NOMO-1 (cell line): ENCODE measurements around the gene CNTN6.

Source experiments
- DNase-seq, 2 experiments: peaks; one replicate each; lab custom pipeline; 2025; ENCODE audit not compliant: unreplicated experiment in 2 of 2; lab: John Stamatoyannopoulos, UW

The CNTN6 gene

DNA sequence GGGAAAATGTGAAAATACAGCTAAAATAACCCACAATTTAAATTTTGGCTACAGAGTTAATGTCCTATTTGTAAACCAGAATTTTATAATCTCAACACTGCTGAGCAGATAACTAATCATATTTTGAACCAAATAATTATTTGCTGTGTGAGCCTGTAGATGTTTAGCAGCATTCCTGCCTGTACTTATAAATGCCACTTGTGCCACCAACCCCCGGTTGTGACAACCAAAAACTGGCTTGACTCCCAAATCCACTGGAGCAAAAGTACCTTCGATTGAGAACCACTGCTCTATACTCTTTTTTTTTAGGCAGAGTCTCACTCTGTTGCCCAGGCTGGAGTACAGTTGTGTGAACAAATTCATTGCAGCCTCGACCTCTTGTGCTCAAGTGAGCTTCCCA lies 78.5 kb downstream of the CNTN6 start:
- no peak for DNase-seq

DNA sequence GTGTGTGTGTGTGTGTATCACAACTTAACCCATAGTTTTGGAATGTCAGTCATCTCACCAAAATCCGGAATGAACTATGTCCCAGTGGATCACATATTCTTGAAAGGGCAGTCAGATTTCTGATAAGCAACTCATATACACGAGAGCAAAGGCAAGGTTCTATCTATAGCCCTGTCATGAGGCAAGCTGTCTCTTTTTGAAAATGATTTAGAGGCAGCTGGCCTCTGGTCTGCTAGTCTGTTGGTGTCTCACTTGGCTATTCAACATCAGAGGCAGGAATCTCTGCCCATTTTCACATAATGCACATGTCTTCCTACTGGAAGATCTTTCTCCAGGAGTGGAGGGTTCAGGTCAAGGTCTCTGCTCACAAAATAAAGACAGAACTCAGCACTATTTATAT lies 79.8 kb downstream of the CNTN6 start:
- no peak for DNase-seq

DNA sequence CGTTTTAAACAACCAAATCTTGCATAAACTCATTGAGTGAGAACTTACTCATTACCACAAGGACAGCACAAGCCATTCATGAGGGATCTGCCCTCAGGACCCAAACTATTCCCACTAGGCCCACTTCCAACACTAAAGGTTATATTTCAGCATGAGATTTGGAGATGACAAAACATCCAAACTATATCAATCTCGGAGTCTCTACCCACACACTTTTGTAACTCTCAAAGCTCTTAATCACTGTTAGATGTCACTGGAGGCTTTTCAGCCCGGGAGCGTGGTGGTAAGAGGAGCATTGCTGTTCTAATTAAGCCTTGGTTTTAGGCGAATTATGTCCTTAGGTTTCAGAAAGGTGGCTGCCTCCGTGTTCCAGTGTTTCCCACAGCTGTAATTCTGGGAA lies 86.3 kb downstream of the CNTN6 start:
- DNase-seq: no peak

DNA sequence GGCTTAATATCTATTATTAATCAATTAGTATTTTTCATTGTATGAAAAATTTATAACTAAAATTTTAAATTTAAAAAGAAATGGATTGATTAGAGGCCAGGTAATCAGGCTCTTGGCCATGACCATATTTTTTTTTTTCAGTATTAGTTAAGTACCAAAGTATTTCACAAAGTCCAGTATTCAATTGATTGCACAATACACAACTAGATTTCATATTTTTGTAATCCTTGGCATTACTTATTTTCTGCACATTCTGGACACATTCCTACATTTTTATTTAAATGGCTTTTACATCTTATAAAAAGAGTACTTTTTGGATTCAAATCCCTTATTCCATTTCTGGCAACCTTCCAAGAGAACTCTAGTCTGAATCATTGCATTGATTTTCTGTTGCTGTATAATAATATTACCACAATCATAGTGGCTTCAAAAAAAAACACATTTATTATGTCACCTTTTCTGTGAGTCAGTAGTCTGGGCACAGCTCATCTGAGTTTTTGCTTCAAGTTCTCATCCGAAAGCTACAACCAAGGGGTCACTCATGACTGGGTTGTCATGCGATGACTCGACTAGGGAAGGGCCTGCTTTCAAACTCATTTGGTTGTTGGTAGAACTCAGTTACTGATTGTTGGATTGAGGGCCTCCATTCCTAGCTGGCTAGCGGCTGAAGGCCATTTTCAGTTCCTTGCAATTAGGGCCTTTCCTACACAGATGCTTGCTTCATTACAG lies 90.7 kb downstream of the CNTN6 start:
- DNase-seq: no peak

DNA sequence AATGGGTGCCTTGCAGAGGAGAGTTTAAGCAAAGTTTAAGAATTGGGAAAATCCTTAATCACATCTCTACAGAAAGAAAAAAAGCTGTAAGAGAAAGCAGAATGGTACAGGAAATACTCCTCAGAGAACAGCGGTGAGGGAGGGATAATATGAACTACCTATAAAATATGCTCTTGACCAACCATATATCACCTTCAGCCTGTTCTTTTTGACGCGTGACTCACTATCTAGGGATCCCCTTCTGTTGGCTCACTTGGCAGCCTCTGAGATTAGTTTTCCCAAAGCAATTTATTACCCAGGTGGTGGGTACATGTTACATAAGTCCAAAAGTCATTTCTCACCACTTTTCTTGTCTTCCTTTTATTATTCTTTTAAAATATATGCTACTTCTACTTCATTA lies 97.7 kb downstream of the CNTN6 start:
- no peak for DNase-seq

DNA sequence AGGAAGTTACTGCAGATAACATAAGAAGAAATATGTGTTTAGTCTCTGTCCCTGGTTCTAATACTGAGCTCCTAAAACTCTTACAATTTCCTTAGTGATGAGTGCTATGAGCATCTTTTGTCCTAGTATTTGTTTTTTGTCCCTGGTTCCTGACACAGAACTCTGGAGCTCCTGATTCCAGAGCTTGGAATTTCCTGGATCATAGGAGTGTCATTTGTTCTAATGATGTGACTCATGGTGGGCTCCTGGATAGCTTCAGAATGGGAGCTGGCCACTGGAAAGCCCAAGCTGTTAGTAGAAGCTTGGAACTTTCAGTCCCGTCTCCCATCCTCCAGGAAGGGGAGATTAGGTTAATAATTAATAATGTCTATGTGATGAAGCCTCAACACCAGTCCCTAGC lies 98.2 kb downstream of the CNTN6 start:
- no peak for DNase-seq

DNA sequence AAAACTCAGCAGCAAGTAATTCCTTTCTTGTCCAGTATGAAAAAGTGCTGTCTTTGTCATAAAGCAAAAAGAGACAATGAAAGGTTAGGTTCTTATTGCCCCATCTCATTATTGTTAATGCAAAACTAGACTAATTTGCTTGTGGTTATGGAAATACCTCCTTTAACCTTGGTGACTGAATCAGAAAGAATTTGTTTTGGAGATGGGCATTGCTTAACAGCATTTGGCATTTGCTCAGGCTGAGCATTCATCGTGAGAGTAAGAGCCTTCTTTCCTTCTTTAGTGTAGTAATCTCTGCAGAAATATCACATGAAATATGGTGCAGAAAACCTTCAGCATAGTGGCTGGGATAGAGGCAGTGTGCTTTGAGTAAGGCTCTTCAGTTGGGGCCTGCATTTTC lies 103.1 kb downstream of the CNTN6 start:
- DNase-seq: no peak

DNA sequence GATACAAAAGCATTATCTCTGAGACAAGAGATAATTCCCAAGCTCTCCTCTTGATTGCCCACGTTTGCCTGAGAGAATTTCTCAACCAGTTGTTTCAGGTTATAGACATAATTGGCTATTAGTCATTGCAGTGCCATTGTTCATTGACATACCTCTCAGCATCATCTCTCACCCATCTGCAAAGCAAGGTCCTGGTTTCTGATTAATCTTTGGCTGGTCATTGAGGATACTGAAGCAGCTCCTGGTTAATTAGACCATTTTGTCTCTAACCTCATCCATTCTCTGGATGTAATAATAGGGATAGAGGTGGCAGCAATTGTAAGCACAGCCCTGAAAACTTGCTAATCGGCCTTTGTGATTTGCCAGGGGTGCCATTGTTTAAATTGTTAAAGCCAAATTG lies 104.2 kb downstream of the CNTN6 start:
- no peak for DNase-seq

DNA sequence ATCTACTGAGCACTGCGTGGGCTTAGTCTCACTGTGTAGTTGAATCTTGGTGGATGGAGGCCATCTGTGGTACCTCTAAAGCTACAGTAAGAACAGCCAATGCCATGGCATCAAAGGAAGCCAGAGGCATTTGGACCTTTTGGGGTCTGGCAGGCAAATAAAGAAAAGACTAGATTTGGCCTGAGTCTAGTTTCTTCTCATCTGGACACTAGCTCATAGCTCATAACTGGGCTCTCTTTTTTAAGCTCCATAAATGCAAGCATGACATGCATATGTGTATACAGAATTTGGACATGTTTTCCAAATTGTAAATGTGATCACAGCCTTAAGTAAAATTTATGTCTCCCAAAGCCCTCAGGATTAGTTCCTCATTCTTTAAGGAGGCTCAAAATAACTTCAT lies 107.5 kb downstream of the CNTN6 start:
- DNase-seq: no peak

DNA sequence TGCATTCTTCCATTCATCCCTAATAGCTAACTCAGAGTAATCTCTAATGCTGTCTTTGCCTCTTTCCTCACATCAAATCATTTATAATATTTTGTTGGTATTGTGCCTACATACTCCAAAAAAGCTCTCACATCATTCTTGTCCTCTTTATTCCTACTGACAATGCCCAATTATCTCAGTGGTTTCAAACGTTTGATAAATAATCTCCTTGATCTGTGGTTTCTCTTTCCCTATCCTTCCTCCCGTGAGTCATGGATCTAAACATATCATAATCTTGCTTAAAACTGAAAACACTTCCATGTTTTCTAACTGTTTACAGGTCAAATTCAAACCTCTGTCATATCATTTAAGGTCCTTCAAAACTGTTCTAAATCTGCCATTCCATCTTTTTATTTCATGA lies 115.1 kb downstream of the CNTN6 start:
- no peak for DNase-seq

DNA sequence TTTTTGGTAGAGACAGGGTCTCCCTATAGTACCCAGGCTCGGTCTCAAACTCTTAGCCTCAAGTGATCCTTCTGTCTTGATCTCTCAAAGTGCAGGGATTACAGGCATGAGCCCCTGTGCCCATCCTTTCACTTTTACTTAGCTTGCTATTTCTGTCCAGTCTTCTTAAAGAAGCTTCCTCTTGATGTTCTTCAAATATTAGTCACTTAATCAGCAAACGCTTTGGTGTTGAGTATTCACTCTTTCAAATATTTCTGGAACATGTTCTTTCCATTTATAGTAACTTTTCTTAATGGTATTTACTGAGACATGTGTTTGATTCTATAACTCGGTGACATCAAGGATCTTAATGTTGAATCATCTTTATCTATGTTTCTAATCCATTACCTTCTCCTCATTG lies 122.1 kb downstream of the CNTN6 start:
- no peak for DNase-seq

DNA sequence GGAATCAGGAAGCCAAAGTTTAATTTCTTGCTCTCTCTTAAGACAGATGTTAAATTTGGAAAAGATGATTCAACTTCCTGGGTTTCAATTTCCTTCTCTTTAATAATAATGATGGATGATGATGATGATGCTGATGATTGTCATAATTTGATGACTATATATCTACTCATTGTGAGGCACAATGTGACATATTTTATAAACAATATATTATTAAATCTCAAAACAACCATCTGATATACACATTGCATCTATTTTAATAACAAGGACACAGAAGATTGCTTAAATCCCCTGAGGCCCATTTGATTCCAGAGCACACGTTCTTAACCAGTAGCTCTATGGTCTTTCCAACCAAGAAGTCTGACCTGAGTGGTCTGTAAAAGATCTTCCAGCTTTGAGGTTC lies 124.0 kb downstream of the CNTN6 start:
- DNase-seq: no peak

DNA sequence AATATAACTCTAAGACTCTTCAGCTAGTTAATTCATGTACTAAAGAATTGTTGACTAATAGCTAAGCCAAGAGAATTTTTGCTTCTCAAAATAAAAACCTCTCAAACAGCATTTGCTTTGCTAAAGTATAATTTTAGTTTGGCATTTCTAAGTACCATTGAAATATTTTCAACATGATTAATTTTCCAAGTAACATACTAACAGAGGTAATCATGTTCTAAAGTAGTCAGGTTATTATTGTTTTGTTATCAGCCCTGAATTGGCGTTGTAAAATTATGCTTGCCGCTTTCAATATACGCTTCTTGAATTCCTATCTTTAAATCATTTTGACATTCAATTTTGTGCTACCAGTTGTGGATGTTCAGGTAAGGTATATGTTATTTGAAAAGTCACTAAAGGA lies 134.3 kb downstream of the CNTN6 start:
- no peak for DNase-seq

DNA sequence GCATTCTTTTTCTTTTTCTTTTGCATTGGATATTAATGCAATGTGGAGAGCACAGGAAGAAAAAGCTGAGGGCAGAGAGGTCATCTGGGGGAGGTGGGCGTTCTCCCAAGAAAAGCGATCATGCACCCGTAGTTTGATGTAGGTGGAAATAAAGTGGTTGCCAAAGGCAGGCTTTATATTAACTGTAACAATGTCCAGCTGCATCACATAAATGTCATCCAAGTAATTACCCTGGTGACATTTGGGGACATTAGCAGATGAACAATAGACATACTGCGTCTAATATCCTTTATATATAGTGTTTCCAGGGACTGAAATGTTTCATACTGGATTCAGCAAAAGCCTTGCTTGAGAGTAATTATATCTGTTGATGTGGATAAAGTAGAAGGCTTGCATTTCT lies 135.5 kb downstream of the CNTN6 start:
- DNase-seq: no peak

DNA sequence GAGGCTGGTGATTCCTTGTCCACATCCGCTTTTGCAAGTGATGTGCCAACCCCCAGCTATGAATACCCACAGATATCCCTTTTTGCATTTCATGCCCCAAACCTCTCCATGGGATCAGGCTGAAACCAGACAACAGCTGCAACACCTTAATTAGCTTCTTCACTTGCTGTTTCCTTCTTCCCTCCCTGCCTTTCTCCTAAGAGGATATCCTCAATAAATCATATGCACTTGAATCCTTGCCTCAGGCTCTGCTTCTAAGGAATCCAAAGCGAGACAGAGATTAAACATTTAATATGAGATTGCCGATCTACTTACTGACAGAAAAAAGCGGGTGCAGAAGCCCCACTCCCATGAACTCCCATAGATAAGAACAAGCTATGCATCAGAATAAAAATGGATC lies 138.1 kb downstream of the CNTN6 start:
- no peak for DNase-seq

DNA sequence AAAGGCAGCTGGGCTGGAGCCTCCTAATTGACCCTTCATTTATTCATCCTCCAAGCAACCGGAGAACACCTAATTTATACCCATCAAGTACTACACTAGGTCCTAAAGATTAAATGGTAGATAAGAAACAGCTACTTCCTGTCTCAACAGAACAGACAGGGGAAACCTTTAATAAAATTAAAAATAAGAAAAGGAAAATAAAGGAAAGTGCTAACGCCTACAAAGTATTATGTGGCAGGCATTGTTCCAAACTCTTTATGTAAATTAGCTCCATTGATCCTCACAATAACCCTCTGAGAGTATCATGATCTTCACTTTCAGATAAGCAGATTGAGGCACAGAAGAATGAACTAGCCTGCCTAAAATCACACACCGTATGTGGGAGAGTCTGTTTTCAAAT lies 139.5 kb downstream of the CNTN6 start:
- no peak for DNase-seq

DNA sequence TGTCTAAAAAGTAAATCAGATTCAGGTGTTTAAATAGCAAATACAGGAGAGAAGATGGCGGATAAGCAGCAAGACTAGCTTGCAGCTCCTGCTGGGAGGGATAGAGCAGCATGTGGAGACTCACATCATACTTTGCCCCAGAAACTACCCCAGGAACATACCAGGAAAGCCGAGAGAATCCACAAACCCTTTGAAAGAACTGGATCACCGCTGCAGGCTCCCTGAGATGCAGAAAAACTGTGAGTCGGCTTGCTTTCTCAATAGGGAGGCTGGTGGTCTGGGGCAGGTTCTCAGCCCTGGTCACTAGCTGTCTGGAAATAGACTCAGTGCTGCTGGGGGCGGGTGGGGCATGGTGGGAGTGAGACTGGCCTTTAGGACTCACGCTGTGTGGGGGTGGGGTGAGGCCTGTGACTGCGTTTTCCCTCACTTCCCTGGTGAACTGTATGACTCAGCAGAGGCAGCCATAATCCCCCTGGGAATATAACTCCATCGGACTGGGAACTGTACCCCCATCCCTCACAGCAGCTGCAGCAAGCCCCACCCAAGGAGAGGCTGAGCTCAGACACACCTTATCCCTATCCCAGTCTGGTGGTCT lies 142.8 kb downstream of the CNTN6 start:
- no peak for DNase-seq

DNA sequence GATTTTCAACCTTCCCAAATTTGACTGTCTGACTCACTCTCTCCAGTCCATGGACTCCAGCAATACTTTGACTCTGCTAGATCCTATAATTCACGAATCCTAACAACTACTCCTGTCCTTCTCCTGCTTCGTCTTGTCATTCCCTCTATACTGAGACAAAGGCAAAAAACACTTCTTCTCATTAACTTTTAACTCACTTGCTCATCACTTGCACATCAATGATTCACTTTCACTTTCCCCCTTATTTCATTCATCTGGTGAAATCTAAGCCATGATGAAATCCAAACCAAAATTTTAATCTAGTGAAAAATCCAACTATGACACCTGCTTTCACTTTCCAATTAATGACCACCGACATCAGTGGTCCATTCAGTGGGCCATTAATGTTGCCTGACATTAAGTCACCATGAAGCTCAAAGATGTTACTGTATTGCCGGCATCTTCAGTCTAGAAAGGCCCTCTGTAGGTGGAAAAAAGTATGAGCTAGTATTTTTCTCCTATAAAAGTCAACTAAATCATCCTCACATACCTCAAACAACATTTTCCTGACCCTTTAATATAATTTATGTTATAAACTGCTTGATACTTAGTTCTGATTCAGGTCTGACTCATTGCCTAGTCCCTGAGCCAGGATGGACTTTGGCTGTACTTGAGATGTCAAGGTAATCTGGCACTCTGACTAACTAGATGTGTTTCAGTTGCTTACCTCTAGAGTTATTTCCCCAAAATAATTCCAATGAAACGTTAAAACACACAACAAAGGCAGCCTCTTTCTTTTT lies 158.6 kb downstream of the CNTN6 start:
- DNase-seq: no peak

DNA sequence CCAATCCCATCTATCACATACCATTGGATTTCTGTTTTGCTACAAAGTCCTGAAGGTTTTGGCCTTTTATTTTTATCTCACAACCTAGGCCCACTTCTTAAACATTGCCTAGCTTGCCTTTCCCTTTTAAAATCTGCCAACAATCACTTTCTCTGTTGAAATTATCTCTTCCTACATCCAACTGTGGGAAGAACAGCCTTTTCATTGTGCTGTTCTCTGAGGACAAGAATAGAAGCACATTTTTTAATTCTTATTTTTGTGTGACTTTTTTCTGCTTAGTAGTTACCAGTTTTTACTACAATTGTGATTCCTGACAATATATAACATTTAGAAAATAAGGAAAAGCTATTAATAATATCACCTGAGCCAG lies 159.2 kb downstream of the CNTN6 start:
- no peak for DNase-seq

DNA sequence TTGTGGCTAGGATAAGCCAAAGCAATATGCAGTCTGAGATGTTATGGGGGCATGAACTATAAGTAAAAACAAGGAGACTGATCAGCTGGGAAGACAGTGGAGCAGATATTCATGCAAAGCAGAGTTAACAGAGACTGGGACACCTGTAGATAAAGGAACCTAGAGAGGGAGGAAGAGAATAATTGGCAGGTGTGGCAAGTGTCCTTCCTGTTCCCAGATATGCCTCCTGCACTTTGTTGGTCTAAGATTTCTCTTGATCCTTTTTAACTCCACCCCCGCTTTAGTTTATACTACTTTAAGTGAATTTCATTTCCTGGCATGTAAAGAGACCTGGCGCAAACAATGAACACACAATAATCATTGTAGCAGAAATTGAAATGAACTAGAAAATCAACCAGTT lies 169.4 kb downstream of the CNTN6 start:
- no peak for DNase-seq

DNA sequence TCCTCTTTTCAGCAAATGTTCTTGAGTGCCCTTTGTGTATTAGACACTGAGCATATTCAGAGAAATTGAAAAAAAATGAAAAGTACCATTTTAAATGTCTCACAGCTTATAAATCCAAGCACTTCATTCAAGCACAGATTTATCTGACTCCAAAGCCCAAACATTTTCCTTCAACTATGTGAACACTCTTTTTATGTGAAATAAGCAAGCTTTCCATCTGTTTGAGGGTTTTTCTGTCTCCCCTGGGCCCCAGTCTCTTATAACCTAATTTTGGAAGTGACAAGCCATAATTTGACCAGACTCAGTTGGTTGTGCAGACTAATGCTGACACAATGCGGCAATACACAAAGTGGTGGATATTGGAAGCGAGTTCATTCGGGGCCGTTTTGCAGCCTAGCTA lies 170.3 kb downstream of the CNTN6 start:
- DNase-seq: no peak

DNA sequence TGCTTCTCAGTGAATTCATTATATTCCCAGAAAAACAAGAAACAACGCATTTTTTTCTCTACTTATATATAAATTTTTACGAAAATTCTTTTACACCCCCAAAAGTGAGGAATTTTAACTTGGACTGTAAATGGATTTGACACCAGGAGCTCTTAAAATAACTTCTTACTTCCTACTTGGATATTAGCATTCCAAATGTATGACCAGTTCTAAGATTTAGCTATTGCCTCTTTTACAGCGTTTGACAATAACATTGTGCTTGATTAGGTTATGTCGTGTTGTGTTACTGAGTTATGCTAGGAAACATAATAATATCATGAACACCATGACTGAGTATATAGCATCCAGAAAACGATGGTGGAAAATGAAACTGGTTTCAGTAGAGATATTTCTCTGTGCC lies 177.0 kb downstream of the CNTN6 start:
- DNase-seq: no peak
